H1 (cell line): ENCODE measurements around the gene ASPHD2. TPM values are rescaled to one million over a fixed set of nuclear protein-coding genes. Genes with fewer than 3 reads are reported as not detected.

Experiments used
- BACH1 ChIP-seq: IDR thresholded peaks from 2 replicates; pipeline ENCODE4 v1.6.1; 2012; ENCODE audit warnings: low read length, improper control_type of control experiment
- BRCA1 ChIP-seq: IDR thresholded peaks from 2 replicates; pipeline ENCODE4 v1.6.1; 2012; ENCODE audit warnings: low read depth, low read length, improper control_type of control experiment
- MAFK ChIP-seq: IDR thresholded peaks from 2 replicates; pipeline ENCODE4 v1.6.1; 2012; ENCODE audit warnings: low read depth, mild to moderate bottlenecking, improper control_type of control experiment, low read length
- NANOG ChIP-seq: IDR thresholded peaks from 2 replicates; pipeline ENCODE4 v1.6.1; 2011; ENCODE audit warnings: low read length, low read depth, mild to moderate bottlenecking, inconsistent platforms; ENCODE audit not compliant: insufficient read depth, poor library complexity, severe bottlenecking
- RBBP5 ChIP-seq: IDR thresholded peaks from 2 replicates; pipeline ENCODE4 v1.7.1; 2012; ENCODE audit warnings: low read depth, mild to moderate bottlenecking, inconsistent platforms, low read length, moderate library complexity, borderline replicate concordance
- SIX5 ChIP-seq: IDR thresholded peaks from 2 replicates; pipeline ENCODE4 v1.6.1; 2011; ENCODE audit warnings: mild to moderate bottlenecking, low read depth, low read length
- TCF12 ChIP-seq: IDR thresholded peaks from 2 replicates; pipeline ENCODE4 v1.6.1; 2011; ENCODE audit warnings: low read depth, mild to moderate bottlenecking, low read length
- TEAD4 ChIP-seq: IDR thresholded peaks from 2 replicates; pipeline ENCODE4 v1.6.1; 2012; ENCODE audit warnings: low read depth, low read length, inconsistent platforms, mixed read lengths
- polyA plus RNA-seq, 7 experiments: library from polyadenylated mRNA; depleted of rRNA in 3 of 7; stranded (reverse) in 5 of 7; unstranded in 2 of 7; fragments of >200 nt in 5 of 7; fragments of 200-250 nt in 2 of 7; gene quantifications; 1 replicate in 5 of 7; 2 replicates in 1 of 7; 4 replicates in 1 of 7; pipeline versions ENCODE4 v1.2.1 to v1.2.3, GENCODE V29; 2011 to 2013; ENCODE audit warnings: missing spikeins in 2 of 7, mixed read lengths in 2 of 7
- total RNA-seq: library from RNA; stranded (reverse); fragmentation: NEBNext Ultra II Directional; extraction: Animal tissue kit (Norgen Biotek cat#: 25700); gene quantifications from 2 replicates; pipeline ENCODE4 v1.2.1, GENCODE V29; 2021

Gene ASPHD2
- total and polyA plus RNA-seq, 2 of the 8 experiments (the other 6 are each of a cell fraction or from before 2014, with no cell fraction given) = 7.2 to 11.0 TPM

- TF ChIP-seq MAFK (no peak), BACH1 (no peak), RBBP5 (no peak), NANOG (no peak), TCF12 (no peak), TEAD4 (no peak), SIX5 (no peak), BRCA1 (no peak)
Observed at GRCh38 chr22:26462641-26463040, 33.6 kb downstream of the ASPHD2 start (continued).
